ENCODE data around the gene MYL7. TPM values are rescaled to one million over a fixed set of nuclear protein-coding genes. Genes with fewer than 3 reads are reported as not detected.

The MYL7 gene
- total RNA-seq, 1 donor = not detected

DNA sequence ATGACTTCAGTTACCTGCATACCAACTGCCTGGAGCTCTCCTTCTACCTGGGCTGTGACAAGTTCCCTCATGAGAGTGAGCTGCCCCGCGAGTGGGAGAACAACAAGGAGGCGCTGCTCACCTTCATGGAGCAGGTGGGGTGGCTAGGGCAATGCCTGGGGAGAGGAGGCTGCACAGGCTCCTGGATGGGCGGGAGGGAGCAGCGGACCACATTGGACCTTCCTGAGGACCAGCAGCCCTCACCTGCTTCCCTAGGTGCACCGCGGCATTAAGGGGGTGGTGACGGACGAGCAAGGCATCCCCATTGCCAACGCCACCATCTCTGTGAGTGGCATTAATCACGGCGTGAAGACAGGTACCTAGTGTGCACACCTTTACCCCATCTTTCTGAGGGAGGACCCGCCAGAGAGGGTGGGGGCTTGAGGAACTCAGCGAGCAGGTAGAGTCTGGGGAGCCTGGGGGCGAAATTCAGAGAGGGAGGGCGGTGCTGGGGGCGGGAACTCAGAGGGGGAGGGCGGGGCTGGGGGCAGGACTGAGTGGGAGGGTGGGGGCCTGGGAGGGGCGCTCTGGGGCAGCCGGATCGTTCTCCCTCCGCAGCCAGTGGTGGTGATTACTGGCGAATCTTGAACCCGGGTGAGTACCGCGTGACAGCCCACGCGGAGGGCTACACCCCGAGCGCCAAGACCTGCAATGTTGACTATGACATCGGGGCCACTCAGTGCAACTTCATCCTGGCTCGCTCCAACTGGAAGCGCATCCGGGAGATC lies 28.0 kb downstream of the MYL7 start:
- DNase-seq (ENCODE audit: low read depth in 2 of 3, low spot score in 2 of 3) = no peak

DNA sequence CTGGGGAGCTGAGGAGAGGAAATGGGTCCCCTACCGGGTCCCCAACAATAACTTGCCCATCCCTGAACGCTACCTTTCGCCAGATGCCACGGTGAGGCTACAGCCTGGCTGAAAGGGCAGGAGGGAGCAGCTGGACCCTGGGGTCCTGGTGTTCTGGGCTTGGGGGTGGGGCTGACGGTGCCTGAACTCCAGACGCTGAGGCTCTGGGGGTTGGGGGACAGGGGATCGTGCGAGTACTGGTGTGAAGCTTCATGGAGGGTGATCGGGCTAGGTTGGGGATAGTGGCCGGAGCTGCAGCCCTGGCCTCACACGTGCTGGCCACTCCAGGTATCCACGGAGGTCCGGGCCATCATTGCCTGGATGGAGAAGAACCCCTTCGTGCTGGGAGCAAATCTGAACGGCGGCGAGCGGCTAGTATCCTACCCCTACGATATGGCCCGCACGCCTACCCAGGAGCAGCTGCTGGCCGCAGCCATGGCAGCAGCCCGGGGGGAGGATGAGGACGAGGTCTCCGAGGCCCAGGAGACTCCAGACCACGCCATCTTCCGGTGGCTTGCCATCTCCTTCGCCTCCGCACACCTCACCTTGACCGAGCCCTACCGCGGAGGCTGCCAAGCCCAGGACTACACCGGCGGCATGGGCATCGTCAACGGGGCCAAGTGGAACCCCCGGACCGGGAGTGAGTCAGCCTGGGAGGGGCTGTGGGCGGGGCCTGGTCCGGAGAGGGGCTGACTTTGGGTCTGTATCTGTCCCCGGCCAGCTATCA lies 28.7 kb downstream of the MYL7 start:
- no peak for DNase-seq (ENCODE audit: low read depth in 2 of 3, low spot score in 2 of 3)

DNA sequence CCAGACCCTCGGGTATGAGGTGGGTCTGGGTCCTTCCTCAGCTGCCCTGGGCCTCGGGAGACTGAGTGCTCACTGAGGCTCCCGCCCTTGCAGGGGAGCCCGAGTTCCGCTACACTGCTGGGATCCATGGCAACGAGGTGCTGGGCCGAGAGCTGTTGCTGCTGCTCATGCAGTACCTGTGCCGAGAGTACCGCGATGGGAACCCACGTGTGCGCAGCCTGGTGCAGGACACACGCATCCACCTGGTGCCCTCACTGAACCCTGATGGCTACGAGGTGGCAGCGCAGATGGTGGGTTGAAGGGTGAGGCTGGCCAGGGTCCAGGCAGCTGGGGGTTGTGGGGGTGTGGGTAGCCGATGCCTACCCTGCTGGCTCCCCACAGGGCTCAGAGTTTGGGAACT lies 29.4 kb downstream of the MYL7 start:
- no peak for DNase-seq (ENCODE audit: low read depth in 2 of 3, low spot score in 2 of 3)

DNA sequence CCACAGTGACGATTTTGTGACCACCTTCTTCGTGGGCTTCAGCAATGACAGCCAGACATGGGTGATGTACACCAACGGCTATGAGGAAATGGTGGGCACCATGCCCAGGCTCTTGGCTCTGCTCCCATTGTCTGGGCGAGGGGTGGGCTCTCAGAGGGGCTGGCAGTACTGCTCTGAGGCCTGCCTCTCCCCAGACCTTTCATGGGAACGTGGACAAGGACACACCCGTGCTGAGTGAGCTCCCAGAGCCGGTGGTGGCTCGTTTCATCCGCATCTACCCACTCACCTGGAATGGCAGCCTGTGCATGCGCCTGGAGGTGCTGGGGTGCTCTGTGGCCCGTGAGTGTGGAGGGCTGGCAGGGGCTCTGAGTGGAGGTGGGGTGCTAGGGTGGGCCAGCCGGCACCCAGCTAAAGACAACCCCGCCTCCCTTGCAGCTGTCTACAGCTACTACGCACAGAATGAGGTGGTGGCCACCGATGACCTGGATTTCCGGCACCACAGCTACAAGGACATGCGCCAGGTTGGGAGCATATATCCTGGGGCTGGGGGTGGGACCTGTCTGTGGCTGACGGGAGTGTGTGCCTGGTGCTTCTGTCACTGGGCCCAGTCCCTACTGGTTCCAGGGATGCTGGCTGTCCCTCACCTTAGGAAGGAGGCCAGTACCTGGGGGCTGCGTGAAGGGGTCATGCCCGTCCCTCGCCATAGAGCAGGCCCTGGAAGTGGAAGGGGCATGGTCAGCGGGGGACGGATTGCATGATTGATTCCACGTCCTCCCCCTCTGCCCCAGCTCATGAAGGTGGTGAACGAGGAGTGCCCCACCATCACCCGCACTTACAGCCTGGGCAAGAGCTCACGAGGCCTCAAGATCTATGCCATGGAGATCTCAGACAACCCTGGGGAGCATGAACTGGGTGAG lies 30.2 kb downstream of the MYL7 start:
- no peak for DNase-seq (ENCODE audit: low read depth in 2 of 3, low spot score in 2 of 3)

DNA sequence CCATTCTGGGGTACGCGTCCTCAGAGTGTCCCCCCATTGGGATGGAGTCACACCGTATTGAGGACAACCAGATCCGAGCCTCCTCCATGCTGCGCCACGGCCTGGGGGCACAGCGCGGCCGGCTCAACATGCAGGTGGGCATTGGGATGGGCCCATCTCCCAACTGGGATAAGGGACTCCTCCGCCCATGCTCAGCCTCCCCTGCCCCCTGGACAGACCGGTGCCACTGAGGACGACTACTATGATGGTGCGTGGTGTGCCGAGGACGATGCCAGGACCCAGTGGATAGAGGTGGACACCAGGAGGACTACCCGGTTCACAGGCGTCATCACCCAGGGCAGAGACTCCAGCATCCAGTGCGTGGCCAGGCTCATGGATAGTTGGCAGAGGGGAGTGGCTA lies 31.1 kb downstream of the MYL7 start:
- DNase-seq (ENCODE audit: low read depth in 2 of 3, low spot score in 2 of 3) = no peak

DNA sequence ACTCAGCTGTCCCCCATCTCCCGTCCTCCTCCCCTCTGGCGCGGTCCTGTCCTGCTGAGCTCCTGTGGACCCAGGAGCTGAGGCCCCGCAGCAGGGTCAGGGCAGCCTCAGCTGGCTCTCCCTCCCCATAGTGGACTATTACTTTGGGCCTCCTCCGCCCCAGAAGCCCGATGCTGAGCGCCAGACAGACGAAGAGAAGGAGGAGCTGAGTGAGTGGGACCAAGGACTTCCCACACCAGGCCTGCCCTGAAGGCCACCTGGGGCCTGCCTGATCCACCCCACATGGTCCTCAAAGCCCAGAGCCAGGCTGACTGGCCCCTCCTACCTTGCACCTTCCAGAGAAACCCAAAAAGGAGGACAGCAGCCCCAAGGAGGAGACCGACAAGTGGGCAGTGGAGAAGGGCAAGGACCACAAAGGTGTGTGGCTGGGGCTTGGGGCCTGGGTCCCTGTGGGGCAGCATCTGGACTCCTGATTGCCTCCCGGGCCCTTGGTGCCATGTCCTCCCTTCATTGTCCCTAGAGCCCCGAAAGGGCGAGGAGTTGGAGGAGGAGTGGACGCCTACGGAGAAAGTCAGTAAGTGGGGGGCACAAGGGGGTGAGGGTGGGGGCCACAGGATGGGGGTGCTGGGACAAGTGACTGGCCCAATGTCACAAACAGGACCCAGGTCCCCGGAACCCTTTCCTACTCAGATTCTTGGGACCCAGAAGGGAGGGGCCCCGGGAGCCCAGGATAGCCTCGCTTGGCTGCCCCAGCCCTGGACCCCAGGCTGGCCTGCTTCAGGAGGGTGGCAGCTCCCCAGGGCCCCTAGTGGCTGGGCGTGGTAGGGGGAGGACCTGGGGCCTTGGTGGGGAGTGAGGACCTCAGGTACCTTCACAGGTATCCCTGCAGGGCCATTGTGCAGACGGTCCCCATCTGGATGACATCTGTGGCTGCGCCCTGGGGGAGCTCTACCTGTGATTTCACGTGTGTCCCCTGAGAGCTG lies 32.1 kb downstream of the MYL7 start:
- no peak for DNase-seq (ENCODE audit: low read depth in 2 of 3, low spot score in 2 of 3)

DNA sequence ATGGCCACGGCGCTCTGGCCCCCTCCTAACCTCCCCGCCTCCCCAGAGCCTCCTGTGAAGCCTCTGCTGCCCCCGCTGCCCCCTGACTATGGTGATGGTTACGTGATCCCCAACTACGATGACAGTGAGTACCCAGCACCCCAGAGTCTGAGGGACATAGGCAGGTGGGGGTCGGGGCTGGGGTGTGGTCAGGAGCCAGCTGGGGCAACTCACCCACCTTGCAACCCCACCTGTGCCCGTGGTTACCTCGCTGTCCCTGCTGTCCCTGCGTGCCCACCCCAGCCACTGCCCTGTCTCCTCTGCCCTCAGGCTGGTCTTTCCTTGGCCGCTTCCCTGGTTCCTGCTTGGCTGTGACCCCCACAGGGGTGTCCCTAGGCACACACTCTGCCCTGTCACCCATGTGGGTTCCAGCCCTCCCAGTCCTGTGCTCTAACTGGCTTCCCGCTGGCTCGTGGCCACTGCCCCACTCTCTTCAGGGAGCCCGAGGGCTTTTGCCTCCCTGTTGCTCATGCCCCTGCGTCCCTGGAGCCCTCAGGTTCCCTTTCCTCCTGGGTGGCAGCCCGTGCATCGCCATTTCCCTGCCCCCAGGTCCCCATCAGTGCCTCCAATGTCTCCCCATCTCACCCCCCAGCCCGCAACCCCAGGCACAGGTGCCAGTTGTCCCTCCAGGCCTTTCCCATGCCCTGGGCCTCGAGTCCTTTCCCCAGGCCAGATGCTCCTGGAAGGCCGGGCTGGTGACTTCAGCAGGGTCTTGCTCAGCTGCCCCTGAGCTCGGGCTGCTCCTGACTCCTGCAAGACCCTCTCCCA lies 33.0 kb downstream of the MYL7 start:
- no peak for DNase-seq (ENCODE audit: low read depth in 2 of 3, low spot score in 2 of 3)

DNA sequence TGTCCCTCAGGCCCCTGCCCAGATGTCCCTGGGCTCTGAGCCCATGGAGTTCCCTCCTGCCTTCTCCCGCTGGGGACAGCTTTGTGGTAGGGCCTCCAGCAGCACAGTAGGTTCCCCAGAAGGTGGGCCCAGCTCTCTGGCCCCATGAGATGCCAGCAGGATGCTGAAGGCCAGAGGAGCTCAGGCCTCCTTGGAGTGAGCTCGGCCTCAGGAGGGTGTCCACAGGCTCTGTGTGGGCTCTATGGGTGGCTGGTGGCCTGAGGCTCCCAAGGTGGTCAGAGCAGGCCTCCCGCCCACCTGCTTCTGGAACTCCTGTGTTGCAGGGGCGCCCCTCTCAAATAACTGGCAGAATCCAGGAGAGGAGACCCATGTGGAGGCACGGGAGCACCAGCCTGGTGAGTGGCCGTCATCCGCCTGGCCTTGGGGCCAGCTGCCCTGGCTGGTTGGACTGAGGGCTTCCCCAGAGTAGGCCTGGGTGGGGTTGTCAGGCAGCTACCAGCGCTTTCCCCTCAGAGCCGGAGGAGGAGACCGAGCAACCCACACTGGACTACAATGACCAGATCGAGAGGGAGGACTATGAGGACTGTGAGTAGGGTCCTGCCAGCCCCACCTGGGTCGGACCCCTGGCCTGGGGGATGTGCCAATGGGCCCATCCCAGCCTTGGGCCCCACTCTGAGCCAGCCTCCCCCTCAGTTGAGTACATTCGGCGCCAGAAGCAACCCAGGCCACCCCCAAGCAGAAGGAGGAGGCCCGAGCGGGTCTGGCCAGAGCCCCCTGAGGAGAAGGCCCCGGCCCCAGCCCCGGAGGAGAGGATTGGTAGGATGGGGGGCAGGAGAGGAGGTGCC lies 33.8 kb downstream of the MYL7 start:
- DNase-seq (ENCODE audit: low read depth in 2 of 3, low spot score in 2 of 3) = no peak

DNA sequence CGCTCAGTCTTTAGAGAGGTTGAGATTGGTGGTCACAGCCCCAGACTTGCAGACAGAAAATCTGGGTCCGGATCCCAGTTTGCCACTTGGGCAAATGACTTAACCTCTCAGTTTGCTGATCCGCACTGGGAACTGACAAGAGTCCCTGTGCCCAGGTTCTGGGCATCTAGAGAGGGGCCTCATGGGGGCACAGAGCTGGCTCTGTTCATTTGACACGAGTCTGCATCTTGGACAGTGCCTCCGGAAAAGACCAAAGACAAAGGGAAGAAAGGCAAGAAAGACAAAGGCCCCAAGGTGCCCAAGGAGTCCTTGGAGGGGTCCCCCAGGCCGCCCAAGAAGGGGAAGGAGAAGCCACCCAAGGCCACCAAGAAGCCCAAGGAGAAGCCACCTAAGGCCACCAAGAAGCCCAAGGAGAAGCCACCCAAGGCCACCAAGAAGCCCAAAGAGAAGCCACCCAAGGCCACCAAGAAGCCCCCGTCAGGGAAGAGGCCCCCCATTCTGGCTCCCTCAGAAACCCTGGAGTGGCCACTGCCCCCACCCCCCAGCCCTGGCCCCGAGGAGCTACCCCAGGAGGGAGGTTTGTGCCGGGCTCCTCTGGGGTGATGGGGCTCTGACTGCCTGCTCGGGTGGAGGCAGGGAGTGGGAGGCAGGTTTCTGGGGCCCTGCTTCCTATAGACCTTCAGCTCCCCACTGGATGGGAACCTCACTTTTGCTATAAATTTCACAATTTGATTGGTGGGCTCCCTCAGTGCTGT lies 34.6 kb downstream of the MYL7 start:
- DNase-seq (ENCODE audit: low read depth in 2 of 3, low spot score in 2 of 3) = no peak

DNA sequence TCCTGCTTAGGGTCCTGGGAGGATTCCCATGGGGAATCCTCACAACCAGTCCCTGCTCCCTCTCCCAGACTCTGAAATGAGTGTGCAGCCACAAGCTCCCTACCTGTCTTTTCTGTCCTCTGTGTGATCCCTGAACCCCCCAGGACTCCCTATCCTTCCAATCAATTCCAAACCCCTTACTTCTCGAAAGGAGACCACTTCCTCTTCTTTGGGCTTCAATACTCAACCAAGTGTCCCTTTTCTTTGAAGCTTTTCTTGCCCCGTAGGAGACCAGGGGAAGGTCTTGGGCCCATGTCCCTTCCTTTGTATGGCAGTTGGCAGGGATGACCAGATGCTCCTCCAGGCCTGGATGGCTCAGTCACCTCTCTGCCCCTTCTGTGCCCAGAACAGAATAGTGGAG lies 35.3 kb downstream of the MYL7 start:
- no peak for DNase-seq (ENCODE audit: low read depth in 2 of 3, low spot score in 2 of 3)

DNA sequence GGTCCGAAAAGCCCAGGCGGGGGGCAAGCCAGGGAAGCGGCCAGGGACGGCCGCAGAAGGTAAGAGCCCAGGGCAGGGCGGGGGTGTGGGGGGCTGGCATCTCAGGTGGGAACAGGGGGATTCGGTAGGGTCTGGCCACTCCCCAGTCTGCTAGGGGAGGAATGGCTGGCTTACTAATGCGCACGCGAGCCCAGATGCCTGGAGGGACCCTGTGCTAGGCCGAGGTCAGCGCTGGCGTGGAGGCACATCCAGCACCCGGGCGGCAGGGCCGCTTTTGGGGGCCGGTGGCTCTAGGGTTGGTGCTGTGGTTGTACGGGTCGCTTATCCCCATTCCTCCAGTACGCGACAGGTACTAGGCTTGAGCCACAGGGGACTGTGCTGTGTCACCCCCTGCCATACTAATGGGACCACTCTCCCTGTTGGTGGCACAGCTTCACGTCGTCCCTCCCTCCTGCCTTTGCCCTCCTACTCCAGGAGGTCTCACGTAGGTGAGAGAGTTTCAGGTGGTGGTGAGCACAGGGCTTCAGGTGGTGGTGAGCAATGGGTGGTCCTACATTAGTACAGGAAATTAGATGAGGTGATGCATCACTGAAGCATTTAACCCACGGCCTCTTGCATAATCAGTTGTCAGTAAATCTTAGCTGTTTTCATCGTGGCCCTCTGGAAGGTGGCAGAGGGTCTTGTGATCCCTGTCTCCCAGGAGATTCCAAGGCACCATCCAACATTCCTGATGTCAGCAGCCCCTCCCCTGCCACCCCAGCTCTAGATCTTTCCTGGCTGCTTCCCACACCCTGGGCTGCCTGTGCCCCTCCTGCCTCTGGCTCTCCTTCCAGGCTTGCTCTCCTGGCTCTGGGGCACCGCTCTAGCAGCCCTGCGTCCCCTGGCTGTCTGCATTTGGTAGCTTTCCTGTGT lies 36.0 kb downstream of the MYL7 start:
- DNase-seq (ENCODE audit: low read depth in 2 of 3, low spot score in 2 of 3) = no peak

DNA sequence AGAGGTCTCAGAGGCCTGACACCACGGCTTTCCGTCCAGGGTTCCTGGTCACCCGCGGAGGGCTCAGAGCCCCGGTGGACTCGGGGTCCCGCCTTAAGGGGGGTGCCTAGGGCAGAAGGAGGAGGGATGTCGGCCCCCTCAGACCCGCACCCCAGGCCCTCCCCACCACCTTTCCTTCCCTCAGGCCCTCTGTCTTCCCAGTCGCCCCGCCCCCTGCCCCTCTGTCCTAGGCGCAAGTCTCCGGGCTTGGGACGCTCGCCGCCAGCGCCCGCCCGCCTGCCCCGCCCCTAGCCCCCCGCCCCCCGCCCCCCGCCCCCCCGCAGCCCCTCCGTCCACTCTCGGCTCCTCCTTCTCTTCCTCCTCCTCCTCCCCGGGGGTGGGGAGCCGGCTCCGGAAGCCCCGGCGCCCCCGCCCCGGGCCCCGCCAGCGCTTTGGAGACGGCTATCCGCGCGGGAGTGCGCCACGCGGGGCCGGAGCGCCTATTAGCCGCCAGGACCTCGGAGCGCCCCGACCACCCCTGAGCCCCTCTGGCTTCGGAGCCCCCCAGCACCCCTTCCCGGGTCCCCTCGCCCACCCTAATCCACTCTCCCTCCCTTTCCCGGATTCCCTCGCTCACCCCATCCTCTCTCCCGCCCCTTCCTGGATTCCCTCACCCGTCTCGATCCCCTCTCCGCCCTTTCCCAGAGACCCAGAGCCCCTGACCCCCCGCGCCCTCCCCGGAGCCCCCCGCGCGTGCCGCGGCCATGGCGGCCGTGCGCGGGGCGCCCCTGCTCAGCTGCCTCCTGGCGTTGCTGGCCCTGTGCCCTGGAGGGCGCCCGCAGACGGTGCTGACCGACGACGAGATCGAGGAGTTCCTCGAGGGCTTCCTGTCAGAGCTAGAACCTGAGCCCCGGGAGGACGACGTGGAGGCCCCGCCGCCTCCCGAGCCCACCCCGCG lies 36.9 kb downstream of the MYL7 start, which contains the start of gene AEBP1:
Gene AEBP1, plus strand, starts transcription at position 423 of the 937 bp plus-strand sequence. Its CDS starts 321 bp downstream, at position 744.
- peak in 2 of 3 donors; percentile 48 to 51 for DNase-seq (ENCODE audit: low read depth in 2 of 3, low spot score in 2 of 3)

DNA sequence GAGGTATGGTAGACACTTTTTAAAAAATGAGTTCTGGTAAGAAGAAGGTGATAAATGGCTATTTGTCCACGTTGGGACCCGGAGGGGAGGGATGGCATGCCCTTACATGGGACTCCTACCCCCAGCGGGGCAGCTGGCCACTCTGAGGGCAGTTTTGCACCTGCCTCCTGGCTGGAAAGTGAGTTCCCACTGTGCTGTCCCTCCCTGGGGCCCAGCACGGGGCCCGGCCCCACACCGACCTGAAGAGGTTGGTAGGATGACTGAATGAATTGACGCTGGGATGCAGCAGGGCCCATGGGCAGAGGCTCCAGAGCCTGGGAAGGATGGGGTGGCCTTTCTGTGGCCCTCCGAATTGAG lies 37.6 kb downstream of the MYL7 start:
- no peak for DNase-seq (ENCODE audit: low read depth in 2 of 3, low spot score in 2 of 3)

DNA sequence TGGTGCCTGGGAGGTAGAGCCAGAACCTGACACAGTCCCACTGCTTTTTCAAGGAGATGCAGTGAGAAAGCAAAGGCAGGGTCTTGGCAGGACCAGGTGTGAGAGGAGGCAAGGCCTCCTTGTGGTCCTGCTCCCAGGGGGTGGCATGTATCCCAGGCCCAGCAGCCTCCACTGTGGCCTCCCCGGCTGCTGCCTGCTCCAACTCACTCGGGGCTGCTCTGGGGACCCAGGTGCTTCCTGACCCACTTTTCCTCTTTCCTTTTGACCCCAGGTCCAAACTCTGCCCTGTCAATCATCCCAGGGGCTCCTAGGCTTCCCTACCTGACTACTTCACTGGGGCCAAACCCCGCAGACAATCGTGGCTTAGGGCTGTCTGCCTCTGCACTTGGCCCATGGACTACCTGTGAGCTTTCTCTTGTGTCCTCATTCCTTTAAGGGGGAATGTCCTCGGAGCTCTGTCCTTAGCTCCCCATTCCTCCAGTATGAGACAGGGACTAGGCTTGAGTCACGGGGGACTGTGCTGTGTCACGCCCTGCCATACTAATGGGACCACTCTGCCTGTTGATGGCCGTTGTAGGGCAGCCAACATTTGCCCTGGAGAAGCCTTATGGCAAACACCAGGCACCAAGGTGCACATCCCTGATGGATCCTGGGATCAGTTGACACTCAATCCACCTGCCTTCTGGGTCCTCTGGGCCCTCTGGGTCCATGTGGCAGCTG lies 38.1 kb downstream of the MYL7 start:
- DNase-seq (ENCODE audit: low read depth in 2 of 3, low spot score in 2 of 3) = no peak
